Neutrophil (primary cell): ENCODE data around the gene NNMT.

ENCODE experiments used
- H3K27ac ChIP-seq: fragments of 200-600 bp; sonication (generic); 2 replicates; pipeline ENCODE4 v1.5.1; 2016; ENCODE audit warnings: mild to moderate bottlenecking, moderate library complexity
- H3K27me3 ChIP-seq: fragments of 200-600 bp; sonication (generic); 2 replicates; pipeline ENCODE4 v1.6.0; 2016; ENCODE audit warnings: mild to moderate bottlenecking
- H3K36me3 ChIP-seq: fragments of 200-600 bp; sonication (generic); 2 replicates; pipeline ENCODE4 v1.5.1; 2017
- H3K4me1 ChIP-seq, 2 experiments: fragments of 200-600 bp in 1 of 2; sonication (generic) in 1 of 2; 1 replicate in 1 of 2; 2 replicates in 1 of 2; pipeline versions ENCODE4 v1.5.1 to v1.6.1; 2013 to 2016; ENCODE audit warnings: low read depth in 1 of 2, low read length in 1 of 2, mild to moderate bottlenecking in 1 of 2, moderate library complexity in 1 of 2; ENCODE audit not compliant: control insufficient read depth in 1 of 2, insufficient read depth in 1 of 2
- H3K4me3 ChIP-seq, 2 experiments: fragments of 200-600 bp in 1 of 2; sonication (generic) in 1 of 2; 1 replicate in 1 of 2; 2 replicates in 1 of 2; pipeline ENCODE4 v1.5.1; 2013 to 2016; ENCODE audit warnings: low read depth in 1 of 2, low read length in 1 of 2, mild to moderate bottlenecking in 1 of 2, moderate library complexity in 1 of 2
- H3K9me3 ChIP-seq: fragments of 200-600 bp; sonication (generic); 2 replicates; pipeline ENCODE4 v1.5.1; 2016
- TF ChIP-seq, protein P1 (sequence below): fragments of 200-600 bp; sonication (generic); IDR thresholded peaks from 2 replicates; pipeline ENCODE4 v1.5.1; 2016; ENCODE audit warnings: antibody characterized with exemption

Gene NNMT

DNA sequence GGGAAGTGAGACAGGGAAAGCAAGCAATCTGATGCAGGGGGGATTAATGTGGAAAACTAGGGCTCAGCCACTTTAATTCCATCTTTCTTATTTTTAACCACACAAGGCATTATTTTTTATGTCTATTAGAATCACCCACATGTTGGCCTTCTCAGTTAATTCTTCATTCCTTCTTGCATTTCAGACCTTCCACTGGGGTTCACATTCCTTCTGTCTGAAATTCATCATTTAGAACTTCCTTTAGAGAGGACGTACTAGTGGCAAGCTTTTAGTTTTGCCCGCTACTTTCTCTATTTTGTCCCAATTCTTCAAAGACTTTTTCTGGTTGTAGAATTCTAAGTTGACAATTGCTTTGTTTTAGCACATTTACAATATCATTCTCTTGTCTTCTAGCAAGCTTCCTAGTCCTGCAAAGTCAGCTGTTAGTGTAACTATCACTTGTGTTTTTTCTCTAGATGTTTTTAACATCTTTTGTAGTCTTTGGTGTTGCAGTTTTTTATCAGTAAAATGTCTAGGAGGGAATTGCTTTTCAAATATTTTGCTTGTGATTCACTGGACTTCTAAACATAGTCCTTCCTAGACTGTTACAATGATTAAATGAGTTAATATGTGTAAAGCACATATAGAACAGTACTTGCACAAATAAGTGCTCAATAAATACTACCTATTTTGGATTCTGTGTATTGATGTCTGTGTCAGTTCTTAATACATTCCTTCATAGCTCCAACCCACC is 5.5 kb upstream of the NNMT start:
- Histone ChIP-seq H3K27me3 (no peaks in the 10 kb centered on the region), H3K36me3 (no peaks in the 10 kb centered on the region), H3K4me3 (no peak overlapping the region), H3K27ac (no peak overlapping the region), H3K9me3 (no peaks in the 10 kb centered on the region), H3K4me1 (no peaks in the 10 kb centered on the region)
- TF ChIP-seq, protein P1, sequence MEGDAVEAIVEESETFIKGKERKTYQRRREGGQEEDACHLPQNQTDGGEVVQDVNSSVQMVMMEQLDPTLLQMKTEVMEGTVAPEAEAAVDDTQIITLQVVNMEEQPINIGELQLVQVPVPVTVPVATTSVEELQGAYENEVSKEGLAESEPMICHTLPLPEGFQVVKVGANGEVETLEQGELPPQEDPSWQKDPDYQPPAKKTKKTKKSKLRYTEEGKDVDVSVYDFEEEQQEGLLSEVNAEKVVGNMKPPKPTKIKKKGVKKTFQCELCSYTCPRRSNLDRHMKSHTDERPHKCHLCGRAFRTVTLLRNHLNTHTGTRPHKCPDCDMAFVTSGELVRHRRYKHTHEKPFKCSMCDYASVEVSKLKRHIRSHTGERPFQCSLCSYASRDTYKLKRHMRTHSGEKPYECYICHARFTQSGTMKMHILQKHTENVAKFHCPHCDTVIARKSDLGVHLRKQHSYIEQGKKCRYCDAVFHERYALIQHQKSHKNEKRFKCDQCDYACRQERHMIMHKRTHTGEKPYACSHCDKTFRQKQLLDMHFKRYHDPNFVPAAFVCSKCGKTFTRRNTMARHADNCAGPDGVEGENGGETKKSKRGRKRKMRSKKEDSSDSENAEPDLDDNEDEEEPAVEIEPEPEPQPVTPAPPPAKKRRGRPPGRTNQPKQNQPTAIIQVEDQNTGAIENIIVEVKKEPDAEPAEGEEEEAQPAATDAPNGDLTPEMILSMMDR, result no peak

DNA sequence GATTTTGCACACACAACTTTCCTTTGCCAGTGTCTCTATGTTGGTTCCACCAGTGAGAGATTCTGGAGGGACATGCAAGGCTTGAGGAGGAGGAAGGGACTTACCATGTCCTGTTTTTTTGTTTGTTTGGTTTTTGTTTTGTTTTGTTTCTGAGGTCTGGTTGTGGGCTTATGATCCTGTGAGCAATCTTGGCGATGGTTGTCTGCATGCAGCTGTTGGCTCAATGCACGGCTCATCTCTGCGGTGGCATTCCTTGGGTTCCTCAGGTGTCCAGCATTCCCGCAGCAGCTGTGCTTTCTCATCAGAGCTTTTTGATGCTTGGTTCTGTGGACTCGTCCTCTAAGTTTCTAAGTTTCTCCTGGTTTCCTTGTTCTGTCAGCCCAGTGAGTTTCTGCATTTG is 4.8 kb upstream of the NNMT start:
- H3K4me1 ChIP-seq, result no peaks in the 10 kb centered on the region
- H3K36me3 ChIP-seq, result no peaks in the 10 kb centered on the region
- no peaks in the 10 kb centered on the region for H3K9me3 ChIP-seq
- H3K27me3 ChIP-seq, result no peaks in the 10 kb centered on the region
- TF ChIP-seq, protein P1, result no peak
- no peak overlapping the region for H3K27ac ChIP-seq
- H3K4me3 ChIP-seq, result no peak overlapping the region

DNA sequence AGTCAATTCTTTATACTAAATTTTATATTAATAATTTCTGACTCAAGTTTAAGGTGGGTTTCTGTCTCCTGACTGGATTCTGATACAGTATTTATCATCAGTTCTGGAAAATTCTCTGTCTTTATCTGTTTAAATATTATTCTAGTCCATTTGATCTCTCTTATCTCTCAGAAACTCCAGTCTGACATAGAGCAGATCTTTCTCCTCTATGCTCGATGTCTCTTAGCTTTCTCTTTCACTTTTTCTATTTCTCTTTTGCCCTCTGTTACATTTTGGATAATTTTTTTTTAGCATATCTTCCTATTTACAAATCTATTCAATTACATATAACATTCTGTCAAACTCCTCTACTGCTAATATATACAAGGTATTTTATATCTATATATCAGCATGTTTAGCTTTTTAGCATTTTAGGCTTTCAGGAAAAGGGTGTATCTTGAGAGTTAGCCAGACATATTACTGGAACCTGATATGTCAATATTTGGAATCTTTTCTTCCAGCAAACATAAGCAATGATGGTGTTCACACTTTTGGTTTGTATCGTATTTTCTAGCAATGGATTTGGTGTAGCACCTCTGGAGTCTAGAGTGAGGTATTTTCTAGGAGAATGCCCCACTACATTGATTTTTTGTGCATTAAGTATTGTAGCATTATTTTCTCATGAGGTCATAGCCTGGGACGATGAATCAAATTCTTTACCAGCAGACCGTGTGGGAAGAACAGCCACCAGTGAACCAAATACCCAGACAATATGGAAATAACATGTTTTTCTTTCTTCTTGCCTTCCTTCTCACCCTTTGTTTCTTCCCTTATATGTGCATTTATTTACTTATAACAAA is 4.1 kb upstream of the NNMT start:
- Histone ChIP-seq H3K27me3 (no peaks in the 10 kb centered on the region), H3K9me3 (no peaks in the 10 kb centered on the region), H3K36me3 (no peaks in the 10 kb centered on the region), H3K27ac (no peak overlapping the region), H3K4me3 (no peak overlapping the region), H3K4me1 (no peaks in the 10 kb centered on the region)
- TF ChIP-seq, protein P1, result no peak

DNA sequence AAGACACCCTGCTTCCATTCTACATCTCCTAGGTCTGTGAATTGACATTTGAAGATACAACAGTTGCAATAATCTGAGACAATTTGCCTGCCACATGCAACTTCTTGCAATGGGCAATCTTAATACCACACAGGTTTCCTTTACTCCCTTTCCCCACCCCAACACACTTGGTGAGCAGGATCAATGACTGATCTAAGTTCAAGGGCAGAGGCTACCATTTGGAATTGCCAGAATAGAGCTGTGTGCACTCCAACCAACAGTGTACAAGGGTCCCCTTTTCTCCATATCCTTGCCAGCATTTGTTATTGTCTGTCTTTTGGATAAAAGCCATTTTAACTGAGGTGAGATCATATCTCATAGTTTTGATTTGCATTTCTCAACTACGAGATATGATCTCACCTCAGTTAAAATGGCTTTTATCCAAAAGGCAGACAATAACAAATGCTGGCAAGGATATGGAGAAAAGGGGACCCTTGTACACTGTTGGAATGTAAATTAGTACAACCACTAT is 2.9 kb upstream of the NNMT start:
- Histone ChIP-seq H3K4me3 (no peak overlapping the region), H3K4me1 (no peaks in the 10 kb centered on the region), H3K27me3 (no peaks in the 10 kb centered on the region), H3K9me3 (no peaks in the 10 kb centered on the region), H3K27ac (no peak overlapping the region), H3K36me3 (no peaks in the 10 kb centered on the region)
- TF ChIP-seq, protein P1, result no peak

DNA sequence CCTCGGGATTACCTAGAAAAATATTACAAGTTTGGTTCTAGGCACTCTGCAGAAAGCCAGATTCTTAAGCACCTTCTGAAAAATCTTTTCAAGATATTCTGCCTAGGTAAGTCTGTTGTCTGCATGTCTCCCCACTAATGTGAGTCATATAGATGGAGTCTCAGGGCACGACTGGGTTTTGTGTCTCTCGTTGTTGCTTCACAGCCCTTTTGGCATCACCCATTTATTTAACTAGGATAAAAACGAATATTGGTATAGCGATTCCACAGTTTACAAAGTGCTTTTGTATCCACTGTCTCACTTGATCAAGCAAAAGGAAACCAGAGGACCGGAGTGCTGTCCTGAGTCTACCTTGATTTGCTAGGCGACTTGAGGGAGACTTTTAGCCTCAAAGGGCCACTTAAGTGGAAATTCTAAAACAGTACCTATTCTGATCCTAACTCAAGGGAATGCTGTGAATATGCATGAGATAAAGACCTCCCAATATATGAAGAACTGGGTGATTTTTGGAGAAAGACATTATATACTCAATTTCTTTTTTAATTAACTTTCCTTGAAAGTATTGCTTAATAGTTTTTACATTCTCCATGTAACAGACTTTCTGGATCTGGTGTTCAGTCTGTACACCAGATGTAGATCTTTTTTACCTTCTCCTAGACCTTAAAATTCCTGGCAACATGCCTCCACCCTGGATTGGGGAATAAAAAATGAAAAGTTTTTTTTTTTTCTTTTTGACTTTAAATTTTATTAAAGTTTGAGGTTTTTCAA is 590 bp downstream of the NNMT start:
- H3K4me3 ChIP-seq, result no peak overlapping the region
- no peaks in the 10 kb centered on the region for H3K27me3 ChIP-seq
- no peaks in the 10 kb centered on the region for H3K36me3 ChIP-seq
- no peak overlapping the region for H3K27ac ChIP-seq
- no peaks in the 10 kb centered on the region for H3K4me1 ChIP-seq
- no peaks in the 10 kb centered on the region for H3K9me3 ChIP-seq
- TF ChIP-seq, protein P1, result no peak
